HepG2 (cell line): ENCODE data around the gene CCR8.
"Not testable (repeated sequence)": the region's sequence is repeated elsewhere in the genome, so short reads cannot be mapped to it uniquely, and the experiment has no call there.

Experiments
- GTF2F1 ChIP-seq: fragments of 150-350 bp; IDR thresholded peaks from 2 replicates; pipeline ENCODE4 v1.6.1; 2014; ENCODE audit warnings: low read length
- TF ChIP-seq, protein P1 (sequence below): sonication (generic); formaldehyde crosslinking; IDR thresholded peaks from 2 replicates; pipeline ENCODE4 v1.5.0; 2020; ENCODE audit warnings: mild to moderate bottlenecking, missing genetic modification reagents, moderate library complexity

DNA sequence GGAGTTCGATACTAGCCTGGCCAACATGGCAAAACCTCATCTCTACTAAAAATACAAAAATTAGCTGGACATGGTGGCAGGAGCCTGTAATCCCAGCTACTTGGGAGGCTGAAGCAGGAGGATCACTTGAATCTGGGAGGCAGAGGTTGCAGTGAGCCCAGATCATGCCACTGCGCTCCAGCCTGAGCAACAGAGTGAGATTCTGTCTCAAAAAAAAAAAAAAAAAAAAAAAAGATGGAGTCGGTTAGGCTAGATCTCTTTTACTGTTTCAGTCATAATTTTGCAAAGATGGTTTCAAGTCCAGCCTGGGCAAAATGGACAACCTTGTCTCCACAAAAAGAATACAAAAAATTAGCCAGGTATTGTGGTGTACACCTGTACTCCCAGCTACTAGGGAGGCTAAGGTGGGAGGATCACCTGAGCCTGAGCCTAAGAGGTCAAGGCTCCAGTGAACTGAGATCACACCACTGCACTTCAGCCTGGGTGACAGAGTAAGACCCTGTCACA, 7.2 kb upstream of the CCR8 start:
- TF ChIP-seq, protein P1, sequence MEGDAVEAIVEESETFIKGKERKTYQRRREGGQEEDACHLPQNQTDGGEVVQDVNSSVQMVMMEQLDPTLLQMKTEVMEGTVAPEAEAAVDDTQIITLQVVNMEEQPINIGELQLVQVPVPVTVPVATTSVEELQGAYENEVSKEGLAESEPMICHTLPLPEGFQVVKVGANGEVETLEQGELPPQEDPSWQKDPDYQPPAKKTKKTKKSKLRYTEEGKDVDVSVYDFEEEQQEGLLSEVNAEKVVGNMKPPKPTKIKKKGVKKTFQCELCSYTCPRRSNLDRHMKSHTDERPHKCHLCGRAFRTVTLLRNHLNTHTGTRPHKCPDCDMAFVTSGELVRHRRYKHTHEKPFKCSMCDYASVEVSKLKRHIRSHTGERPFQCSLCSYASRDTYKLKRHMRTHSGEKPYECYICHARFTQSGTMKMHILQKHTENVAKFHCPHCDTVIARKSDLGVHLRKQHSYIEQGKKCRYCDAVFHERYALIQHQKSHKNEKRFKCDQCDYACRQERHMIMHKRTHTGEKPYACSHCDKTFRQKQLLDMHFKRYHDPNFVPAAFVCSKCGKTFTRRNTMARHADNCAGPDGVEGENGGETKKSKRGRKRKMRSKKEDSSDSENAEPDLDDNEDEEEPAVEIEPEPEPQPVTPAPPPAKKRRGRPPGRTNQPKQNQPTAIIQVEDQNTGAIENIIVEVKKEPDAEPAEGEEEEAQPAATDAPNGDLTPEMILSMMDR (CRISPR knock-in tag): not testable (repeated sequence)
- not testable (repeated sequence) for TF ChIP-seq GTF2F1
